K562 (cell line): ENCODE data around the gene SMNDC1. TPM values are rescaled to one million over a fixed set of nuclear protein-coding genes. Genes with fewer than 3 reads are reported as not detected.

Experiments
- ATAC-seq: fragments of 200-7000 bp; cut with Tn5 transposase; 3 replicates; pipeline ENCODE4 v1.9.1; 2020; ENCODE audit warnings: moderate library complexity
- BruUV-seq: library from RNA; stranded (reverse); fragments of 400-500 nt; replicated peaks from 2 replicates; lab custom pipeline; 2021; lab: Mats Ljungman, UMichigan
- CTCF ChIA-PET: fragments of 300-600 bp; formaldehyde crosslinking; extraction: SDS; loops from one replicate; lab custom pipeline; 2021; ENCODE audit warnings: low intra/inter-chr PET ratio; lab: Yijun Ruan, JAX
- POLR2A ChIA-PET: fragments of 300-600, 350-650 bp; sonication (Branson Sonifier 250); formaldehyde crosslinking; extraction: SDS; loops from one replicate; lab custom pipeline; 2021; ENCODE audit warnings: antibody characterized with exemption, inconsistent platforms; lab: Yijun Ruan, JAX
- DNase-seq, 4 experiments: peaks; one replicate each; pipeline versions ENCODE4 v3.0.0 to v3.0.0-alpha.2; 2011 to 2018; ENCODE audit warnings: low spot score in 3 of 4, mixed read lengths in 3 of 4; ENCODE audit errors: extremely low read depth in 1 of 4
- FAIRE-seq: peaks from 2 replicates; lab custom pipeline; 2011; peaks lifted over from hg19 to GRCh38; lab: Jason Lieb, UNC
- H2AFZ ChIP-seq: 2 replicates; pipeline ENCODE4 v1.6.0; 2011; ENCODE audit warnings: low read depth, low read length, control low read depth, inconsistent platforms
- H3K27ac ChIP-seq: fragments of 200-600 bp; 3 replicates; pipeline ENCODE4 v1.8.0; 2011; ENCODE audit warnings: low read depth, mild to moderate bottlenecking, control low read depth, inconsistent platforms, low read length, moderate library complexity, mixed read lengths; ENCODE audit errors: extremely low read depth
- H3K27me3 ChIP-seq, 2 experiments: fragments of 300-600 bp in 1 of 2; 2 replicates in 1 of 2; 3 replicates in 1 of 2; pipeline versions ENCODE4 v1.6.0 to v1.8.0; 2011; ENCODE audit warnings: inconsistent platforms in 2 of 2, low read length in 2 of 2, mild to moderate bottlenecking in 1 of 2, mixed read lengths in 1 of 2, moderate library complexity in 1 of 2; ENCODE audit not compliant: control insufficient read depth in 2 of 2, insufficient read depth in 2 of 2
- H3K36me3 ChIP-seq: fragments of 300-600 bp; 3 replicates; pipeline ENCODE4 v1.8.0; 2011; ENCODE audit warnings: mild to moderate bottlenecking, low read length, inconsistent platforms; ENCODE audit not compliant: control insufficient read depth, insufficient read depth
- H3K4me1 ChIP-seq, 2 experiments: fragments of 200-600 bp in 1 of 2; replicated peaks in 1 of 2; 2 replicates in 1 of 2; 3 replicates in 1 of 2; pipeline versions ENCODE4 v1.5.1 to v1.8.0; 2011; ENCODE audit warnings: inconsistent platforms in 2 of 2, low read length in 2 of 2, mild to moderate bottlenecking in 1 of 2, mixed read lengths in 1 of 2, moderate library complexity in 1 of 2; ENCODE audit not compliant: control insufficient read depth in 2 of 2, insufficient read depth in 2 of 2
- H3K4me2 ChIP-seq: 2 replicates; pipeline ENCODE4 v1.6.1; 2011; ENCODE audit warnings: low read length, control low read depth, inconsistent platforms, mixed read lengths; ENCODE audit not compliant: insufficient read depth
- H3K4me3 ChIP-seq: fragments of 200-600 bp; sonication (generic), shearing (Covaris generic); 2 replicates; pipeline ENCODE4 v1.5.1; 2016; ENCODE audit warnings: control low read depth, inconsistent platforms
- H3K79me2 ChIP-seq: fragments of 200-600 bp; 3 replicates; pipeline ENCODE4 v1.8.0; 2011; ENCODE audit warnings: low read length, inconsistent platforms; ENCODE audit not compliant: control insufficient read depth, insufficient read depth
- H3K9ac ChIP-seq, 2 experiments: 2 replicates each; pipeline versions ENCODE4 v1.6.0 to v1.6.1; 2011; ENCODE audit warnings: low read depth in 2 of 2, low read length in 2 of 2, control low read depth in 1 of 2, inconsistent platforms in 1 of 2, mild to moderate bottlenecking in 1 of 2, mixed read lengths in 1 of 2; ENCODE audit not compliant: insufficient read depth in 1 of 2
- H3K9me1 ChIP-seq: one replicate; pipeline ENCODE4 v1.6.0; 2011; ENCODE audit warnings: inconsistent platforms, mild to moderate bottlenecking, low read length, moderate library complexity; ENCODE audit not compliant: control insufficient read depth, insufficient read depth
- H3K9me3 ChIP-seq: replicated peaks from 2 replicates; pipeline ENCODE4 v1.5.1; 2011; ENCODE audit warnings: low read depth, low read length, inconsistent platforms; ENCODE audit not compliant: control insufficient read depth, insufficient read depth
- H4K20me1 ChIP-seq: replicated peaks from 2 replicates; pipeline ENCODE4 v1.6.1; 2011; ENCODE audit warnings: low read length, inconsistent platforms, mixed read lengths; ENCODE audit not compliant: control insufficient read depth, insufficient read depth
- BCL6 ChIP-seq: fragments of 250-450 bp; sonication (Bioruptor Pico); IDR thresholded peaks from 2 replicates; pipeline ENCODE4 v1.4.0; 2020
- CBFA2T3 ChIP-seq: fragments of 450-650 bp; IDR thresholded peaks from 2 replicates; pipeline ENCODE4 v1.6.1; 2017
- CREB1 ChIP-seq, 2 experiments: sonication (generic) in 1 of 2; formaldehyde crosslinking in 1 of 2; IDR thresholded peaks; 2 replicates each; pipeline versions ENCODE4 v1.6.1 to v1.8.0; 2012 to 2022; ENCODE audit warnings: inconsistent platforms in 1 of 2, mild to moderate bottlenecking in 1 of 2, missing genetic modification reagents in 1 of 2, moderate library complexity in 1 of 2
- HEY1 ChIP-seq: fragments of 250-450 bp; sonication (Bioruptor Pico); IDR thresholded peaks from 2 replicates; pipeline ENCODE4 v1.5.0; 2020; ENCODE audit warnings: mild to moderate bottlenecking, moderate library complexity, borderline replicate concordance
- TBP ChIP-seq: optimal IDR thresholded peaks from 2 replicates; pipeline ENCODE3; 2011; ENCODE audit warnings: low read depth, low read length, improper control_type of control experiment
- TRIM24 ChIP-seq, 2 experiments: fragments of 450-650 bp; IDR thresholded peaks; 2 replicates each; pipeline ENCODE4 v1.6.1; 2016
- WGBS: fragments of 100-300 bp; shearing (Covaris generic); methylation state at CpG from one replicate; pipeline ENCODE4 v1.1.6; 2016; ENCODE audit warnings: low coverage, mixed read lengths; ENCODE audit not compliant: insufficient coverage; ENCODE audit errors: missing lambda C conversion rate; 5-methylcytosine and 5-hydroxymethylcytosine counted together
- in situ Hi-C: fragments of 300-500 bp; cut with MboI; formaldehyde crosslinking; loops from 4 replicates; pipeline ENCODE4 v1.15.0; 2018; ENCODE audit warnings: inconsistent platforms, mixed read lengths
- intact Hi-C: fragments of 100-400 bp; cut with micrococcal nuclease; formaldehyde crosslinking; loops from 2 replicates; pipeline ENCODE4 v1.14.2; 2022
- polyA plus RNA-seq, 8 experiments: library from polyadenylated mRNA; depleted of rRNA in 4 of 8; stranded (reverse) in 5 of 8; unstranded in 3 of 8; fragments of >200 nt; fragmentation: Nextera tagmentation in 2 of 8; fragmentation: Illumina TruSeq in 1 of 8; extraction: Ambion mirVana in 2 of 8; extraction: Trizol in 1 of 8; gene quantifications; 2 replicates each; pipeline versions ENCODE4 v1.2.1 to v1.2.3, GENCODE V29; 2011 to 2014; ENCODE audit warnings: inconsistent platforms in 1 of 8, missing spikeins in 1 of 8
- total RNA-seq, 7 experiments: library from RNA; depleted of rRNA in 6 of 7; stranded (reverse); fragments of >200 nt in 6 of 7; fragmentation: Illumina TruSeq in 2 of 7; extraction: Trizol in 2 of 7; gene quantifications; 2 replicates each; pipeline versions ENCODE4 v1.2.1 to v1.2.3, GENCODE V29; 2011 to 2021; ENCODE audit warnings: low replicate concordance in 1 of 7
- TF ChIP-seq, protein P1 (sequence below): fragments of 250-450 bp; sonication (Bioruptor Pico); IDR thresholded peaks from 2 replicates; pipeline ENCODE4 v1.8.0; 2021; ENCODE audit warnings: mild to moderate bottlenecking, moderate library complexity
- TF ChIP-seq, protein P2 (sequence below): fragments of 450-650 bp; IDR thresholded peaks from 2 replicates; pipeline ENCODE4 v1.6.1; 2017; ENCODE audit warnings: mild to moderate bottlenecking, moderate library complexity
- TF ChIP-seq, protein P3 (sequence below): fragments of 250-450 bp; sonication (Bioruptor Pico); IDR thresholded peaks from 2 replicates; pipeline ENCODE4 v1.8.0; 2022; ENCODE audit warnings: inconsistent platforms, mild to moderate bottlenecking, moderate library complexity, borderline replicate concordance

Gene SMNDC1
- total and polyA plus RNA-seq, 9 of the 15 experiments (the other 6 are each of a cell fraction or from before 2014, with no cell fraction given), result 6.8 to 35.8 (median 12.3) TPM

DNA sequence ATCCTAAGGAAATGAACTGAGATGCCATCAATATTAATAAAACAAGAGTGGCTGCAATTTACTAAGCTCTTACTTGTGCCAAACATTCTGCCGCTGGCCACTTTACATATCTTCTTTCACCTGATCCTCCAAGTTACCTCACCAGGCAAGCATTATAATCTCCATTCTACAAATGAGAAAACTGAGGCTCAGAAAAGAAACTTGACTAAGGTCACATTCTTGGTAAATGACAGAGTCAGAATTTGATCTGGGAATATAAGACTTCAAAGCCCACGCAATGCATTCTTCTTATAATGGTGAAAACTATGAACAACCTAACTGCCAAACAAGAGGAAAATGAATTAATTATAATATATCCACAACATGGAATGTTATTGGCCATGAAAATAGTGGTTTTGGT, 46.1 kb upstream of the SMNDC1 start:
- Histone ChIP-seq H3K9me3 (no peaks in the 10 kb centered on the region), H4K20me1 (no peaks in the 10 kb centered on the region), H3K4me3 (no peak overlapping the region), H3K36me3 (no peaks in the 10 kb centered on the region), H3K4me1 (no peaks in the 10 kb centered on the region; a peak in 2 of 5 replicates), H3K4me2 (no peak overlapping the region), H2AFZ (no peak overlapping the region), H3K27me3 (peaks cover 0 to 25% of the 10 kb centered on the region in 2 experiments; a peak in 4 of 5 replicates), H3K79me2 (no peaks in the 10 kb centered on the region), H3K9me1 (no peaks in the 10 kb centered on the region), H3K27ac (no peak overlapping the region)
- CTCF ChIA-PET, result no interaction called here
- intact Hi-C loops, result loop anchor here (5.0 kb wide), 1 partner anchor 146 kb away; the partner anchor contains the start of gene DUSP5
- no TSS peak for BruUV-seq
- 8% methylated on average over 2 of the region's 2 CpGs for WGBS
- ATAC-seq, result no peak
- in situ Hi-C loops, result no loop called here
- DNase-seq, result no peak
- TF ChIP-seq TRIM24 (IDR thresholded peaks at IDR 0.05), result no peak
- TF ChIP-seq TBP, result no peak
- no peak for TF ChIP-seq BCL6 (CRISPR knock-in tag)
- TF ChIP-seq, protein P1, sequence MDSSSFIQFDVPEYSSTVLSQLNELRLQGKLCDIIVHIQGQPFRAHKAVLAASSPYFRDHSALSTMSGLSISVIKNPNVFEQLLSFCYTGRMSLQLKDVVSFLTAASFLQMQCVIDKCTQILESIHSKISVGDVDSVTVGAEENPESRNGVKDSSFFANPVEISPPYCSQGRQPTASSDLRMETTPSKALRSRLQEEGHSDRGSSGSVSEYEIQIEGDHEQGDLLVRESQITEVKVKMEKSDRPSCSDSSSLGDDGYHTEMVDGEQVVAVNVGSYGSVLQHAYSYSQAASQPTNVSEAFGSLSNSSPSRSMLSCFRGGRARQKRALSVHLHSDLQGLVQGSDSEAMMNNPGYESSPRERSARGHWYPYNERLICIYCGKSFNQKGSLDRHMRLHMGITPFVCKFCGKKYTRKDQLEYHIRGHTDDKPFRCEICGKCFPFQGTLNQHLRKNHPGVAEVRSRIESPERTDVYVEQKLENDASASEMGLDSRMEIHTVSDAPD (CRISPR knock-in tag), result no peak
- TF ChIP-seq, all 486 proteins: peak for 0
- FAIRE-seq, result no peak
- POLR2A ChIA-PET, result no interaction called here
- no peak overlapping the region for H3K9ac ChIP-seq

DNA sequence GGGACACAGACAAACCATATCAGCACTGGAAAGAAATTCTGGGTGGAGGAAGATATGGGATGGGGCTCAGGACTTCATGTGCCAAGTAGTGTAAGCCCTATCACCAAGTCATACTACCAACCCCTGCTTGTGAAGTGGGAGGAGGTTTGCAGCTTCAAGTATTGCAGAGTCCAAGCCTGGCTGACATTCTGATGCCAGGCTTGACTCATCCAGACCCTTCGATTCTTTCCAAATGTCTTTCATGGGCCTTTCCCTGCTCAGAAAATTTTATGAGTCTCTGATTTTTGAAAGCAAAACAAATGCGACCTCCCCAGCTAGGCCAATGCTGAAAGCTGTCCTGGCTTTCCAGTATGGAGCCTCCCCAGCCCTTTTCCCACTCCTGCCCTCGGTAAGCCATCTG, 45.1 kb upstream of the SMNDC1 start:
- peaks cover 0 to 26% of the 10 kb centered on the region in 2 experiments; a peak in 3 of 5 replicates for H3K27me3 ChIP-seq
- H4K20me1 ChIP-seq, result no peaks in the 10 kb centered on the region
- H3K9me3 ChIP-seq, result no peaks in the 10 kb centered on the region
- no peak overlapping the region for H2AFZ ChIP-seq
- no peak overlapping the region for H3K4me2 ChIP-seq
- ChIA-PET CTCF (no interaction called here), POLR2A (interaction anchor here (0.6 kb wide), 1 partner anchor 21 kb away, joined by 3 read pairs; no protein-coding TSS in a partner anchor)
- H3K79me2 ChIP-seq, result no peaks in the 10 kb centered on the region
- H3K9ac ChIP-seq, result no peak overlapping the region
- H3K36me3 ChIP-seq, result no peaks in the 10 kb centered on the region
- BruUV-seq, result no TSS peak
- intact Hi-C loops (loop anchor here (5.0 kb wide), 1 partner anchor 147 kb away; the partner anchor contains the start of gene DUSP5), in situ Hi-C loops (no loop called here)
- no peak for ATAC-seq
- DNase-seq, result no peak
- H3K4me1 ChIP-seq, result no peaks in the 10 kb centered on the region; a peak in 2 of 5 replicates
- H3K27ac ChIP-seq, result no peak overlapping the region
- 3% methylated on average over 3 of the region's 3 CpGs for WGBS
- TF ChIP-seq CBFA2T3, result peak; percentile 18; the same call in 1 of the 2 replicates
- no peak for TF ChIP-seq CREB1 (IDR thresholded peaks at IDR 0.05)
- no peak for TF ChIP-seq CREB1 (CRISPR knock-in tag; IDR thresholded peaks at IDR 0.05)
- TF ChIP-seq, protein P2, sequence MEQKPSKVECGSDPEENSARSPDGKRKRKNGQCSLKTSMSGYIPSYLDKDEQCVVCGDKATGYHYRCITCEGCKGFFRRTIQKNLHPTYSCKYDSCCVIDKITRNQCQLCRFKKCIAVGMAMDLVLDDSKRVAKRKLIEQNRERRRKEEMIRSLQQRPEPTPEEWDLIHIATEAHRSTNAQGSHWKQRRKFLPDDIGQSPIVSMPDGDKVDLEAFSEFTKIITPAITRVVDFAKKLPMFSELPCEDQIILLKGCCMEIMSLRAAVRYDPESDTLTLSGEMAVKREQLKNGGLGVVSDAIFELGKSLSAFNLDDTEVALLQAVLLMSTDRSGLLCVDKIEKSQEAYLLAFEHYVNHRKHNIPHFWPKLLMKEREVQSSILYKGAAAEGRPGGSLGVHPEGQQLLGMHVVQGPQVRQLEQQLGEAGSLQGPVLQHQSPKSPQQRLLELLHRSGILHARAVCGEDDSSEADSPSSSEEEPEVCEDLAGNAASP, result no peak
- TF ChIP-seq, protein P3, sequence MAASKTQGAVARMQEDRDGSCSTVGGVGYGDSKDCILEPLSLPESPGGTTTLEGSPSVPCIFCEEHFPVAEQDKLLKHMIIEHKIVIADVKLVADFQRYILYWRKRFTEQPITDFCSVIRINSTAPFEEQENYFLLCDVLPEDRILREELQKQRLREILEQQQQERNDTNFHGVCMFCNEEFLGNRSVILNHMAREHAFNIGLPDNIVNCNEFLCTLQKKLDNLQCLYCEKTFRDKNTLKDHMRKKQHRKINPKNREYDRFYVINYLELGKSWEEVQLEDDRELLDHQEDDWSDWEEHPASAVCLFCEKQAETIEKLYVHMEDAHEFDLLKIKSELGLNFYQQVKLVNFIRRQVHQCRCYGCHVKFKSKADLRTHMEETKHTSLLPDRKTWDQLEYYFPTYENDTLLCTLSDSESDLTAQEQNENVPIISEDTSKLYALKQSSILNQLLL (CRISPR knock-in tag), result no peak
- no peak for TF ChIP-seq HEY1 (CRISPR knock-in tag)
- FAIRE-seq, result no peak
- no peak overlapping the region for H3K4me3 ChIP-seq
- H3K9me1 ChIP-seq, result no peaks in the 10 kb centered on the region
